GM12872 (cell line): ENCODE measurements around the gene ST6GALNAC6.

Experiments
- TF ChIP-seq, protein P1 (sequence below): IDR thresholded peaks from 3 replicates; pipeline ENCODE4 v1.5.1; 2011; ENCODE audit warnings: low read depth, mild to moderate bottlenecking, low read length, moderate library complexity; ENCODE audit not compliant: insufficient read depth

The ST6GALNAC6 gene

DNA sequence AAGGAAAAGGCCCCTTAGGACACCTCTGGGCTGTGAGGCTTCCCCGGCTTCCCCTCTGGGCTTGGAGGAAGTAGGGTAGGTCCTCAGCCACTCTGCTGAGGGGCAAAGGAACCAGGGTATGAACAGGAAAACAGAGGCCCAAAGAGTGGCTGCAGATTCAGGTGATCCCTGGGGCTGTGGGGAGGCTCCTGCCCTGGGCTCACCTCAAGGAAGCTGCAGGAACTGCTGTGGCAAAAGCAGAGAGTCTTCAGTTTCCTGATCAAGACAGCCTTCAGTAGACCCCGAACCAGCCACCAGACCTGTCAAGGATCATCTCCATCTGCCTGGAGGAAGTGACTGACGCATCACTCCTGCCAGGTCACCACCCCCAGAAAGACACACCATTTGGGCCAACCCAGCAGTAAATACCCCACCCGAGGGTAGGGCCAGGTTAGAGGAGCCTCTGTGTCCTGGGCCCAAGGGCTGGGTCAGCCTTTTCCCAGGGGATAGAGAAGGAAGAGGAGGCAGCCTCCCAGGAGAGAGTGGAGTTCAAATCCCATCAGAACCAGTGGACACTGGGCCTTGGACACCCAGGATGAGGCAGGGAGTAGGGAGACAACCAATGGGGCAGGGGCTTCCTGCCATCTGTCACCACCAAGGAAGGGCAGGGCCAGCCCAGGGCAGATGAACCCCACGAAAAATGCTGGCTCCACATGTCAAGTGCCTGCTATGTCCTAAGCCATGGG lies 5.8 kb upstream of the ST6GALNAC6 start:
- TF ChIP-seq, protein P1, sequence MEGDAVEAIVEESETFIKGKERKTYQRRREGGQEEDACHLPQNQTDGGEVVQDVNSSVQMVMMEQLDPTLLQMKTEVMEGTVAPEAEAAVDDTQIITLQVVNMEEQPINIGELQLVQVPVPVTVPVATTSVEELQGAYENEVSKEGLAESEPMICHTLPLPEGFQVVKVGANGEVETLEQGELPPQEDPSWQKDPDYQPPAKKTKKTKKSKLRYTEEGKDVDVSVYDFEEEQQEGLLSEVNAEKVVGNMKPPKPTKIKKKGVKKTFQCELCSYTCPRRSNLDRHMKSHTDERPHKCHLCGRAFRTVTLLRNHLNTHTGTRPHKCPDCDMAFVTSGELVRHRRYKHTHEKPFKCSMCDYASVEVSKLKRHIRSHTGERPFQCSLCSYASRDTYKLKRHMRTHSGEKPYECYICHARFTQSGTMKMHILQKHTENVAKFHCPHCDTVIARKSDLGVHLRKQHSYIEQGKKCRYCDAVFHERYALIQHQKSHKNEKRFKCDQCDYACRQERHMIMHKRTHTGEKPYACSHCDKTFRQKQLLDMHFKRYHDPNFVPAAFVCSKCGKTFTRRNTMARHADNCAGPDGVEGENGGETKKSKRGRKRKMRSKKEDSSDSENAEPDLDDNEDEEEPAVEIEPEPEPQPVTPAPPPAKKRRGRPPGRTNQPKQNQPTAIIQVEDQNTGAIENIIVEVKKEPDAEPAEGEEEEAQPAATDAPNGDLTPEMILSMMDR, result no peak

- TF ChIP-seq, protein P1, result no peak
Observed at GRCh38 chr9:127904561-127905003, 5.2 kb upstream of the ST6GALNAC6 start.

GRCh38 chr9:127903557-127904475 lies 4.4 kb upstream of the ST6GALNAC6 start:
- TF ChIP-seq, protein P1, result no peak

DNA sequence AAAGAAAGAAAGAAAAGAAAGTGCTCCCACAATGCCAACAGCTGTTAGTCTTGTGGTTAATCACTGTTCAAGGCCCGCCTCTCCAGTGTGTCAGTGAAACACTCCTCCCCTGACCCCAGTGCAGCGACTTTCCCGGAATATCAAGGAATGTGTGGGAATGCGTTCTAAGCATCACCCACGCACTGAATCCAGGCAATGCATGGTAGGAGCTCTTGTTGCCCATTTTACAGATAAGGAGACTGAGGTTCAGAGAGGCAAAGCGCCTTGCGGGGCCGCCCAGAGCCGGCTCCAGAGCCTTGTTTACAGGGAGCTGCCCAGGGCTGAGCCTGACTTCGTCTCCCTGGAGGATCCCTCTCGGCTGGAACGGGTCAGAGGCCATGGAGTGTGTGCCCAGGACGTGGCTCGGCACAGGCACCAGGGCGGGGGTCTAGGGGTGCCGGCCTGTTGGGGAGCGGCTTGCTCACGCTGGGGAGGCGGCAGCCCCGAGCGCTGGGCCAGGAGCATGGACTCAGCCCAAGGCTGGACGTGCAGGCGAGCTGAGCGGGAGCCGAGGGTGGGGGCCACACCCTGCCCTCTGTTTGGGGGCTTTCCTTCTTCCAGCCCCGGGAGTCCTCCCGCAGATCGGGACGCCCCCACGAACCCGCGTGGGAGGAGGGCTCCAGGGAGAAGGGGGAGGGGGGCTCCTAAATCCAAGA lies 823 bp downstream of the ST6GALNAC6 start:
- TF ChIP-seq, protein P1, result no peak

DNA sequence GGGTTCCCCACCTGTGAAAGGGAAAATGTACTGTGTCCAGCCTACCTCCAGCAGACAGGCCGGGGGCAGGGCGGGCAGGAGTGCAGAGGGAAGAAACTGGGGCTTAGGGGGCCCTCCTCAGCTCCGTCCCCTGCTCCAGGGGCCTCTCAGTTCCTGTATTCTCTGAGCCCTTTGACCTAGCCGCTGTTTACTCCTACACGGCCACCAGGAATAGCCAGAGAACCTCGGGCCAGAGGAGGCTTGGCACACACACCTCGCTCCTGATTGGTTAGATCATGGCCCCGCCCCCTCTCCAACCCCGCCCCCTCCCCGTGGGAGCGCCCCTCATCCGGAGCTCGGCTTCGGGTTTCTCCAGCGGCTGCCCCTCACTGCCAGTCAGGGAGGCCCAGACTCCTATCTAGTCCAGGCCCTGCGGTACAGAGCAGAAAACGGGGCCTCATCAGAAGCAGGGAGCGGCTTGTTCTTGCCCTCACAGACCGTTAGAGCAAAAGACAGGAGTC lies 2.2 kb downstream of the ST6GALNAC6 start:
- TF ChIP-seq, protein P1, result no peak

GRCh38 chr9:127896395-127897192 lies 2.8 kb downstream of the ST6GALNAC6 start:
- TF ChIP-seq, protein P1, result no peak
